ENCODE data around the gene SYT6. TPM values are rescaled to one million over a fixed set of nuclear protein-coding genes. Genes with fewer than 3 reads are reported as not detected.

The SYT6 gene
- total RNA-seq, 1 experiment from 2014 or later = 54.2 TPM

GRCh38 chr1:114082867-114083585, 70.6 kb downstream of the SYT6 start (continued):
- no peak for TF ChIP-seq ARID4B (CRISPR knock-in tag; IDR thresholded peaks at IDR 0.05; ENCODE audit: borderline replicate concordance)
- TF ChIP-seq ZNF232 (CRISPR knock-in tag; IDR thresholded peaks at IDR 0.05) = no peak
- no peak for TF ChIP-seq E2F4 (CRISPR knock-in tag; IDR thresholded peaks at IDR 0.05; ENCODE audit: borderline replicate concordance, low read depth)

- TF ChIP-seq JAZF1 (CRISPR knock-in tag; IDR thresholded peaks at IDR 0.05) (no peak), ZSCAN18 (CRISPR knock-in tag; IDR thresholded peaks at IDR 0.05) (no peak), GTF2I (CRISPR knock-in tag; conservative IDR thresholded peaks at IDR 0.05) (no peak), ZNF425 (CRISPR knock-in tag; conservative IDR thresholded peaks at IDR 0.05) (no peak), RELA (CRISPR knock-in tag; IDR thresholded peaks at IDR 0.05; ENCODE audit: borderline replicate concordance) (no peak), ATF2 (CRISPR knock-in tag; IDR thresholded peaks at IDR 0.05; ENCODE audit: borderline replicate concordance, low read depth) (no peak), ATF6 (CRISPR knock-in tag; IDR thresholded peaks at IDR 0.05) (no peak)
- H3K27ac Mint-ChIP-seq = no peak overlapping the region
- POLR2A ChIA-PET = interaction anchor here (1.1 kb wide), 1 partner anchor 47 kb away, joined by 4 read pairs; no protein-coding TSS in a partner anchor
- peaks cover 29% of the 10 kb centered on the region for H3K36me3 Mint-ChIP-seq
- peaks cover 11% of the 10 kb centered on the region for H3K9me3 Mint-ChIP-seq
- H3K4me3 Mint-ChIP-seq = no peak overlapping the region
- H3K27me3 Mint-ChIP-seq (ENCODE audit: low read depth) = peaks cover 21% of the 10 kb centered on the region
- CTCF ChIA-PET = interaction anchor here (1.2 to 2.4 kb wide), 8 partner anchors 23 to 200 kb away, joined by 3 to 9 read pairs (median 4); partner anchors contain the start of gene OLFML3
- H3K4me1 Mint-ChIP-seq = peaks cover 71% of the 10 kb centered on the region
- ATAC-seq (no peak), DNase-seq (ENCODE audit: low spot score) (no peak)
Measured at GRCh38 chr1:114082304-114082630, 71.4 kb downstream of the SYT6 start.
